HG02852 (cell line): ENCODE measurements around the gene TEAD1.

Experiments used
- ATAC-seq: cut with Tn5 transposase; IDR thresholded peaks from one replicate; pipeline ENCODE4 v1.9.1; 2021; ENCODE audit warnings: mild to moderate bottlenecking, moderate library complexity; ENCODE audit not compliant: unreplicated experiment

The TEAD1 gene

DNA sequence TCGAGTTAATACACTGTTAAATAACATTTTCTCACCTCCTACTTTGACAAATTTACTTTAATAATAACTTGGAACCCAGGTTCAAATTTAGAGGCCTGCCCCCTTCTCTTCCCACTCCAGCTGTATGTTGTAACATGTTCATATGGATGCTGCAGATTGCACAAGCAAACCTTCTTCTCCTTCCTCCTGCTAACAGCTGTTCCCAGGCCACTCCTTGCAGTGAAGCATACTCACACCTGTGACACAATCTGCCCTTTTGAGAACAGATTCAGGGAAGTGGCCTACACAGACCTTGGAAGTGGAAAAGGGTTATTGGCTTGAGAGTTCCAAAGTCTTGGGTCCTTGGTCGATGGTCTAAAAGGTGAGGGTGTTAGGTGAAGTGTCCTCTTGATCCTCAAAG, 131.9 kb downstream of the TEAD1 start:
- ATAC-seq = no peak

DNA sequence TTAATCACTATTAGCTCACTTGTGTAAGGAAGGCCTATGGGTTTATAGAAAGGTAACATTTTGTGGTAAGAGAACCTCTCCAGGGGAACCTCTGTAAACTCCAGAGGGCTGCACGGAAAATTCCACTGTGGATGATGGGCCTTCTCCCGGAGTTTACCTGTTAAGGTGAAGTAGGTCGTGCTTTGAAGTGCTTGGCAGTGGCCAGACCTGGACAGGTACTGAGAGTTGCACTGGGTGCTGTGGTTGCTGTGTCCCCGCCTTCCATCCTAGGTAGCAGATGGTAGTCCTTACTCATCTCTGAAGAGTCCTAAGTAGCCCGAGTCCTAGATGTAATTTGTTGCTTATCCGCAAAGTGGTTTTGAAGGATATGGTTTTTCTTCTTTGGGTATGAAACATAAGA, 133.4 kb downstream of the TEAD1 start:
- no peak for ATAC-seq

DNA sequence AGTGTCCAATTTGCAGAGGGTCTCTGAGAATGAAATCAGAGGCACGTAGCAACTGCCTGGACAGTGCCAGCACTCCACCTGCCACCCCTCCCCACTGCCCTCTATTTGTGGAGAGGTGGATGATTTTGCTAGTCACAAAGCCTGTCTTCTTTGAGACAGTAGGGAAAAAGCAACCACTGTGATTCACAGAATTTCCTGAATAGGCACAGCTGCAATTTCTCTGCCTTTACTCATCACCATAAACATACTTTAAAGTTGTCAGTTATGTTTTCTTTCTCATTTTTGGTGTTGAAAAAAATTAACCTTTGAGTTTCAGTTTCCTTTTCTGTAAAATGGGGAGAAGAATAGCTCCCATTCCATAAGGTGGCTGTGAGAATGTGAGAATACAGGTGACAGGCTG, 134.3 kb downstream of the TEAD1 start:
- ATAC-seq = no peak

DNA sequence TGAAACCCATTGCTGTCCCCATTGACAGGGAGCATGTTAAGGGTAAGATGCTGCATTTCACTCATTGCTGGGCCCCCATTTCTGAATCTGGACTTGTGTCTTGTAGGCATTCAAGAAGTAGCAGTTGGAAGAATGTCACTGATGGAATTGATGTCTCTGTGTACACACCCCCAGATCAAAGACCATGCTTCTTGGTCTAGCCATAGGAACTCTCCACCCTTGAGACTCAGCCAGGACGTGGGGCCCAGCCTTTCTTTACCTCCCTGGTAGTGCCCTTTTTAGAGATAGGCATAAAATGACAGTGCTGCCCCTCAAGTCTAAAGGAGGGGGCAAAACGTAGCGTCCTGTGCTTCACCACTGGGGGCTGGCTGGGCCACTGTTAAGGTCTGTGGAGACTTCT, 135.1 kb downstream of the TEAD1 start:
- ATAC-seq = no peak

DNA sequence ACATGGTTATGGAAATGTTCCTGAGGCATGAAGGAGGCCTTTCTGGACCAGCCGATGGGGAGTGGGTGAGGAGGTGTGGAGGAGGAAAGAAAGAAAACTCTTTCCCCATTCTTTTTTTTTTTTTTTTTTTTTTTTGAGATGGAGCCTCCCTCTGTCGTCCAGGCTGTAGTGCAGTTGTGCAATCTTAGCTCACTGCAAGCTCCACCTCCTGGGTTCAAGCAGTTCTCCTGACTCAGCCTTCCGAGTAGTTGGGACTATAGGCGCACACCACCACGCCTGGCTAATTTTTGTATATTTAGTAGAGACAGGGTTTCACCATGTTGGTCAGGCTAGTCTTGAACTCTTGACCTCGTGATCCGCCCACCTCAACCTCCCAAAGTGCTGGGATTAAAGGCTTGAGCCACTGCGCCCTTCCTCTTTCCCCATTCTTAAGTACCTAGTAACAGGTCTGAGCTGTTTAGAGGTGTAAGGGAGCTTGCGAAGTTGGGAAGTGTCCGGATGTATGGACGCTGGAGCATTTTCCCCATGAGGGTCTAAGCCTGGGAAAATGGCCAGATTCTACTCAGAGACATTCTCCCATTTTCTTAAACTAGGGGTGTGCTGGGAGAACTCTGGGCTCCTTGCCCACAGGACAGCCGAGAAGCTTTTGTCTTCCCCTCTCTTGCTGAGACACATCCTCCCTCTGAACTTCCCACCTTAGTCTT, 135.8 kb downstream of the TEAD1 start:
- no peak for ATAC-seq

DNA sequence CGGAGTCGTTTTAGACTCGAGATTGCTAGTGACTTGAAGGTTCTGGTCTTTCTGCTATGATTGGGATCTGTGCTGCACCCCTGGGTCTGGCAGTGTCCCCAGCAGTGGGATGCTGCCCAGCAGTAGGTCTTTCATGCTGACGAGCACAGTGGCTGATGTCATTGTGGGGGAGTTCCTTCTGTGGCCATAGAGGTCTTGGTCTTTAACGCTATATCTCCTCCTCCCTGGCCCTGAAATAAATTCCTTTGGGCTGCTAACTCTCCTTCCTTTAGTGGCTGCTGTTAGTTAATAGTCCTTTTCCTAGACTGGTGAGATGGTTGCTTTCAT, 136.3 kb downstream of the TEAD1 start:
- ATAC-seq = no peak

DNA sequence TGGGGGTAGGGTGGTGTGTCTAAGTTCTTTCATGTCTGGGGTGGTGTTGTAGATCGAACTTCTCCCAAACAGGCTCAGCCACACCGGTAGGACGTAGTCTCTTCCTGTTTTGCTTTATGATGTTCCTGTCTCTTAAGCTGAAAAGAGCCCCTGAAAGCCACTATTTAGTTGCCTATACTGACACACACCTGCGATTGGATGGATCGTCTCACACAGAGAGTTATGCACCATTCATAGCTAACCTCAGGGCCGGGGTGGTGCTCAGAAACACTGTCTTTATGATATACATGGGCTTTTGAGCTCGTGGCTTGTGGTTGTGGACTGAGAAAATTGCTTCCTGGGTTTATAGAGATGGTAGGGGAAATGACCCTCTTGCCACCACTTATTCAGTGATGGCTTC, 137.6 kb downstream of the TEAD1 start:
- ATAC-seq = no peak

DNA sequence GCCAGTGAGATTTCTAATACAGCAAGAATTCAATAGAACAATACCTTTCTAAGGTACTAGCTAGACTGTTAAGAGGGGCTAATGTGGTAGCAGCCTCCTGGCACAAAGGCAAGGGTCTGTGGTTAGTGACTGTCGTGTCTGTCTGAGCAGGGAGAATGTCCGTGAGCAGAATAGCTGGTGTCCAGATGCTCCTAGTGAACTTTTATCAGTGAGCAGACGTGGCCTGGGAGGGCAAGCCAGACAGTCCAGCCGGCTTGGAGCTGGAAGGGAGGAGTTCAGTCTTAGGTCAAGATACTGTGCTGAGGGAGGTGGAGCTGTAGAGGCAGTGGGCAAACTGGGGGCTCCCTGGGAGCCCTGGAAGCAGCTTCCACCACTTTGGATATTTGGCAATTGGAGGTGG, 138.6 kb downstream of the TEAD1 start:
- ATAC-seq = no peak

DNA sequence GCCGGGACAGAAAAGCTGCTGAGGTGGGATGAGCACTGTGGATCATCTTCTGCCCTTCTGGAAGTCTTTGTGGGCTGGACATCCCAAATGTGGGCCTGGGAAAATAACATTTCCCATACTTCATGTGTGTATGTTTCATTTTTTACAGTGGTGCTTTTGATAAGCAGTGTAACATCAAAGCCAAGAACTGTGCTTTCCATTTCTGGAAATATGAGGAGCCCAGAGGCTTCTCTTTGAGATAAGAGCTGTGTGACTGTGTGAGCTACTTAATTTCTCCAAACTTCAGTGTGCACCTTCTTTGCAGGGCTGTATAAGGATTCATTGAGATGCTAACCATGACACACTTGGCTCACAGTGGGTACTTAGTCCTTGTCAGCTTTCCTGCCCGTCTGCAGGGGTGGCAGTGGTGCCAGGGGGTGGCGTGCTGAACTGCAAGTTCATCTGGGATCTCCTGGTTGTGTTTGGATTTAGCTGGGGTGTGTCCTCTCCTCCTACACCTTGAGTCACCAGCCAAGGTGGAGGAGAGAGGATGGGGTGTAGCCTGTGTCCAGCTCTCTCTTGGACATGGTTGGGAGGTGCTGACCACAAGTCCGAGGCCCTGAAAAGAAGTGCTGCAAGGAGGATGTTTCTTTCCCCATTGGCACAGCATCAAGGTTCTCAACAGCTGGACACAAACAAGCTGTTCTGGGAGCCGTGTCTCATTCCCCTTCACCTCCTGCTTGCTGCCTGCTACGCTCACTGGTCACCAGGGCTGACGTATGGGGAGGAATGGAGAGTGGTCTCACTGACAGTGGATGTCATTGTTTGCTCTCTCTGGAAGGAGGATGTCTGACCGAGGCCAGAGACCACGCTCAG, 139.4 kb downstream of the TEAD1 start:
- ATAC-seq = no peak

DNA sequence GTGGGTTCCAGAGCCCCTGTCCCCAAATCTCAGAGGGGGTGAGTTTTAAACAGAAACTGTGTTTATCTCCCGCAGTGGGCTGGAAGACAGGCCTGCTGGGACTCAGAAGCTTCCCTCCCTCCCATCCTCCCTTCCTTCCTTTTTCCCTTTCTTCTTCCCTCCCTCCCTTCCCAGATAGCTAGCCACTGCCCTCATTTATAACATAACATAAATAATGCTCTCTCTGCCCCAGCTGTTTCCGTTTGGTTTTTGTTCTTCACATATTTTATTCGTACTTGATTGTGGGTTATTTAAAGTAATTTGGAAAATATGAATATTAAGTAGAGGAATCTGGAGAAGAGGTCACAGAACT, 140.9 kb downstream of the TEAD1 start:
- no peak for ATAC-seq

DNA sequence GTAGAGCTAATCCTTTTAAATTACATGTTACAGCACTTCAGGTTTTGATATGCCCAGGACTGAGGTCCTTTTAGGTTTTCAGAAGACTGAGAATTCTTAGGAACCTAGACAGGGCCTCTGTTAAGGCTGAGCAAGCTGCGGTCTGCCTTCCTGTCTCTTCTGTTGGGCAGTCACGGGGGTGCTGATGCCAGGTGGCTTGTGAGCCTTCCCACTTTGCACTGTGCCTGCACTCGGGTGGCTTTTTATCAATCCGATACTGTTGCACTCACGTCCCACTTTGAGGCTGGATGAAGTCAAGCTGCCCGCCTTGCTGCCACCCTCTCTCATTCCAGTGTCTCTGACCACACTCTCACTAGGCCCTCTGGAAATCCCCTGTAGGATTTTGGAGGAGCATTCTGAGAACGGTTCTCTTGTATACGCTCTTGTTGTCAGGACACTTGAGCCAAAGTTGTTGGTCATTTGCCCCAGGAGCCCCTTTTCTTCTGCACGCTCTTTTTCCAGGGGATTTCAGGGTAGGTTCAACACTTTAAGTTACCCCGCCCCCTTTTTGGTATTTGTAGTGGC, 141.8 kb downstream of the TEAD1 start:
- no peak for ATAC-seq

DNA sequence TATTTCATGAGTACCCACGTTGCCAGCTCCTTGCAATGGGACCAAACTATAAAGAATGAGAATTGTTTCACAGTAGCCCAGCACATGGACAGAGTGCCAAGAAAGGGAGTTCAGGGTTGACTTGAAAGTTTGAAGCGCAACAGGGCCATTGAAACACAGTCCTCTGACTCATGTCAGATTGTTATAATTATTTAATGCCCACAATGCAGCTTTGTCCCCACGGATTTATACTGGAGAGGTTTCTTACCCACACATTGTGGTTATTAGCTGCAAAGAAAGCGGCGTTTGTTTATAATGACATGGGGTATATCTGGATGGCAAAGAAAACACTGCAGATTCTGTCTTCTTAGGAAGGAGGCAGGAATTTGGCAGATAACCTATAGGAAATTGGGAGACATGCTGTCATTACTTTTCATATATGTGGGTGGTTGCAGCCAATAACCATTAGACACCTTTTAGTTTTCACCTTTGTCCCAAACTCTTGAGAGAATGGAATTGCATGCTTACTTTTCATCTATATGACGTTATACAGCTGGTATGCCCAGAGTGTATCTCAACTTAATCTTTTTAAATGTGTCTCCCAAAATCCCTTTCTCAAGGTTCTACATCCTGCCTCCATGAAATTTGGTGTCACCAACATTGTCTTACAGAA, 143.6 kb downstream of the TEAD1 start:
- no peak for ATAC-seq

DNA sequence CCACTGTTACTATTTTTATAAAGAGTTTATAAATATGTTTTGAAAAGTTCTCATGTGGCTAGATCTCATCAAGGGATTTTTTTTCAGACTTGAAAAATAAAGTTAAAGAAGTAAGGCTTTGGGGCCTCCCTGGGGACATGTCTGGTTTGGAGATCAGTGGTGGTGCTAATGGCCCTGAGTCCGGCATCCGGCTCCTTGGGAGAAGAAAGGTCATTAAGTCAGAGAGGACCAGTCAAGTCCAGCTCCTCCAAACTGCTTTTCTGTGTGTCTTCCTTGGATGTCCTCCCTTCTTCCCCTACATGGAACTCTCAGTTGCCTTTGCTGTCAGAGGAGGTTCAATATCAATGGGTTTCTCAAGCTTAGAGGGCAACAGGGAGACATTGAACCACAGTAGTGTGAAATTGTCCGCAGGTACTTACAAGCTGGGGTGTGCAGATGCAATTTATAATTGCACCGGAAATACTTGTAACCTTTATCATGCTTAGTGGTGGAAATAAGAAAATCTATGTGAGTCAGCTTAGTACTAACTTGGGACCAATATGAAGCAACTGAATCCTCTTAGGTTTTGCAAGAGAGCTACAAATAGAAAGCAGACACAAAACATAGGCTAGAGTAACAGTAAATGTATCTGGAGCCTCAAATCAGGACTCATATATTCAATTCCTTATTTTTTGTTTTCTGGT, 144.3 kb downstream of the TEAD1 start:
- ATAC-seq = no peak

DNA sequence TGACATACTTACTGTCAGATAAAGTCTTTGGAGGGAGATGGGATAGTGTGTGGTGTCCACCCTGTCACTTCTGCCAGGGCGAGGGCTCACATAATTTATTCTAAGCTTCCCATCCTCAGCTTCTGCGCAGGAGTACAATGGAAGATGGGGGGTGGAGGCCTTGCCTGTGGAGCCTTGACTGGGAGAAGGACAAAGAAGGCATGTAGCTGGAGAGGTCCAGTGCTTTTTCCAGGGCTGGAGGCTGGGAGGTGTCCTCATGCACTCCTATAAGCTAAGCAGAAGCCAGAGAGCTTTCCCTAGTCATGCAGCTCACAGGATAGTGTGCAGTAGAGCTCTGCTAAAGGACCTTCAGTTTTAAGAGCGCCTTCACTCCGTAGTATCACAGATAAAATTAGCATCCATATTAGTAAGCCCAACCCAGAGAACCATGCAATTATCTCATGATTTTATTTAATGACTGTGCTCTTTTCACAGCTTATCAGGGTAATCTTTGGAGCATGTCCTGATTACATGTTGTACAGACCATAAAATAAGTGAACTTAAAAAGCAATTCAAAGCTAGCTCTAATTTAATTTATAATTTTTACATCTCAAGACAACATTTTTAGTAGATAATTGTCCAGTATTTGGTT, 148.3 kb downstream of the TEAD1 start:
- ATAC-seq = no peak

DNA sequence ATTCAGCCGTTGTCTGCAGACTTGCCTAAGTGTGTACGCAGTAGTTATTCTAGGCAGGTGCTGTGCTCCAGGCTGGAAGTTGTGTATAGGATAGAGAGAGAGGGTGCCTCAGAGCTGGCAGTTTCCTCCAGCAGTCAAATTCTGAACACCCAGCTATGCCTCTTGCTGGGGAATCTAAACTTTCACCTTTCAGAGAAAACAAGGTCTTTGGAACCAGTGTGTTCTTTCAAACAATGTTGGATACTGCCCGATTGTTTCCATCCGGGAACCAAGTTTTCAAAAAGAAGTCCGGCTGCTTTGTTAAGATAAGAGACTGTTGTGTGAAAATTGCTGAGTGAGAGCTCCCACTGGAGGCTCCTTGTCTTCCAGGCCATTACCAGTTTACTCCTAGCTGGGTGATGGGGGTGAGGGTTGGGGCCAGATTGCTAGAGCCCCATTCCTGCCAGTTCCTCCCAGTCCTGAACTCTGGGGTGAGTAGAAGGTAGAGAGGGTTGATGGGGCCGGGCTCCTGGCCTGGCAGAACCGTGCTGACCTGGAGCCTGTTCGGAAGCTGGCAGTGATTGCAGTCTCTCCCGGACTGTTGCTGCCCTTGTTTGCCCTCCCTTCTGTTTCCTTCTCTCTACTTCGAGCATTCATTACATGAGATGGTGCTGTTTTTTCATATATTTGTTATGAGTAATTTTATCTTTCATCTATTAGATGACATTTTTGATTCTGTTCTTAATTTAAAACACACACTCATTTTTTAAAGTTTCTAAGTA, 150.2 kb downstream of the TEAD1 start:
- no peak for ATAC-seq

DNA sequence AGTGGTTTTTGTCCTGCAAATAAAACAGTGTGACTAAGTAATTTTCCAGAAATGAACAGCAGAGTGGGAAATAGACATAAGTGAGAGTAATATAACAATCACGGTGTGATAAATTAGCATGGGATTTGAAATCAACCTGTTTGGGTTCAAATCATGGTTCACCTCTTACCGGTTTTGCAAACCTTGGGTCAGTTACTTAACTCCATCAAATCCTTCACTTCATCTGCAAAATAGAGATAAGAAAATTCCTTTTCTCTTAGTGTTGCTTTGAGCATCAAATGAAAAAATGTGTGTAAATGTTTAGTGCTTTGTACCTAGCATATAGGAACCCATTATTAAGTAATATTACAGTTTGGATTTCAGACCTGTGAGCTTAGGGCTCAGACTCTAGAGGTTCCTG, 152.2 kb downstream of the TEAD1 start:
- ATAC-seq = no peak

DNA sequence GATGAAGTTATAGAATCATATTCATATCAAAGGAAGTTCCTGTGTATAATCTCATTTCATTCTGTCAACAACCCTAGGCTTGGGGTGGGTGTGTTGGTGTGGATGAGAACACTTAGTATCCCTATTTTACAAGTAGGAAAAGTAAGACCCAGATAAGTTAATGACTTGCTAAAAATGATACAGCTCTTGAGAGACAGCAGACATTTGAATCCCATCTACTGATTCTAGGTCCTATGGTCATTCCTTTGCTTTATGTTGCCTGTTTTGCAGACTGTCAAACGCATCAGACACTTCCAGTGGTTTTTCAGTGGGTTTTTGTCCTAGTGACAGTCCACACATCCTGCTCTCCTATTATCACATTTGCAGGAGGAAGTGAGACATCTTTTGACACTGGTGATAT, 153.1 kb downstream of the TEAD1 start:
- ATAC-seq = no peak

DNA sequence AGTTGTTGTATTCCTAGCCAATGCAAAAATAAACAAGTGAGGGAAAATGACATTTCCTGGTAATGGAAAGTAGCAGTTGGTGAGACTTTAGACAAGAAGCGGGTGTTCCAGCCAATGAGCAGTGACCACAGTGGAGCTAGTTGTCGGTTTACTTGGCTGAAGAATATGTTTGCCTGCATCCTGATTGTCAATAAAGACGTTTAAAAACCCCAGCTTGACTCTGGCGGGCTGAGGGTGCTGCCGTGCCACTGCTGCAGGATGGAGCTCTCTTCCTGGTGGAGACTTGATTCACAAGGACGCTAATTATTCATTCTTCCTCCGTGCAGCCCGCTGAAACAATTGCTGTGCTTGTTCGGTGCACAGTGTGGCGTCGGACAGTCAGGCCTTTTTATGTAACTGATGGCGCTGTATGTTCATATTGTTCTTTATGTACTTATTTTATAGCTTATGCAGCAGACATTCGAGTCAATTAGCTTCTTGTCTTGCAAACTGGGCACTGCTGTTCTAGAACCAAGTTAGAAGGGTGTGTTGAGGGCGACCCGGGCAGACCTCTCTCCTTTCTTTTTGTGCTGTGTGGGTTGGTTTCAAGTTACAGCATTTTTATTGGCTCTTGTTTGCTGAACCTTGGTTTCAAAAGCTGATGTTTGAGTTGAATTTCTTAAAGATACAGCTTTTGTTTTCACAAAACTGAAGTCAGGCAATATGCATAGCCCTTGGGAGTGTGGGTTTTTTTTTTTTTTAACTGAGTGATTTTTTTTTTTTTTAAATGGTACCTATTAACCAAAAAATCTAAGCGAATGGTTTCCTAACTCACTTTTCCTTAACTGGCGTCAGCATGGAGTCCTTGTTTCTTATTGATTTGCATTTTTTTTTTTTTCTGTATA, 153.9 kb downstream of the TEAD1 start:
- peak; percentile 61 for ATAC-seq

DNA sequence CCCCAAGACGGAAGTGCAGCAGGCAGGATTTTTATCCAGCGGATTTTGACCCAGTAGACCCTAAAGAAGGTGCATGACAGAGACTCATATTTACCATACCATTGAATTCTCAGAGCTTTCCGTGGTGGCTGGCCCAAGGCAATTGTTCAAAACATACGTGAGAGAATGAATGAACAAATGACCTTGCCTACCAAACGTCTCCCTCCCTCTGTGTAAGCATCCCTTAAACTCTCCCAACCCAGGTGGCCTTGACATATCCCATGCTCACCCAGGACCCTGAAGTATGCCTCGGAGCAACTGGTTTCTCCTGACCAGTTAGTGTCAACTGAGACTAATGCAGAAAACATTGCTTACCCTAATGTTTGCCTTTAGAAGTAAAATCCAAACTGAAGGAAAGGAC, 154.9 kb downstream of the TEAD1 start:
- no peak for ATAC-seq
